GM12872 (cell line): ENCODE data around the gene SLC13A4.

Experiments used
- CTCF ChIP-seq: IDR thresholded peaks from 3 replicates; pipeline ENCODE4 v1.5.1; 2011; ENCODE audit warnings: low read depth, mild to moderate bottlenecking, low read length, moderate library complexity; ENCODE audit not compliant: insufficient read depth

The SLC13A4 gene

GRCh38 chr7:135728136-135728669, at the start of gene SLC13A4:
Gene SLC13A4, minus strand, starts transcription at chr7:135728186. Its CDS starts 690 bp downstream, at chr7:135727496.
- TF ChIP-seq CTCF: no peak

GRCh38 chr7:135775230-135775629, 47.2 kb upstream of the SLC13A4 start:
- TF ChIP-seq CTCF: no peak

GRCh38 chr7:135774284-135774683, 46.3 kb upstream of the SLC13A4 start:
- TF ChIP-seq CTCF: no peak

- no peak for TF ChIP-seq CTCF
These were observed 45.5 kb upstream of the SLC13A4 start for GRCh38 chr7:135773464-135773863.

- no peak for TF ChIP-seq CTCF
These were observed 44.7 kb upstream of the SLC13A4 start for GRCh38 chr7:135772639-135773222.

- TF ChIP-seq CTCF: no peak
These were observed 44.1 kb upstream of the SLC13A4 start for GRCh38 chr7:135771961-135772638.

- TF ChIP-seq CTCF: no peak
These were observed 43.1 kb upstream of the SLC13A4 start for GRCh38 chr7:135771051-135771450.
